IMR-90 (cell line): ENCODE results near the gene IRF2BP2. TPM values are rescaled to one million over a fixed set of nuclear protein-coding genes. Genes with fewer than 3 reads are reported as not detected.

Experiments
- ATAC-seq: fragments of 200-7000 bp; cut with Tn5 transposase; 2 replicates; pipeline ENCODE4 v1.9.1; 2020; ENCODE audit warnings: low read depth, mild to moderate bottlenecking, moderate library complexity
- BruUV-seq: library from RNA; stranded (reverse); fragments of 400-500 nt; replicated peaks from 2 replicates; lab custom pipeline; 2021; lab: Mats Ljungman, UMichigan
- CTCF ChIA-PET: fragments of 300-600 bp; formaldehyde crosslinking; extraction: SDS; loops from one replicate; lab custom pipeline; 2021; ENCODE audit warnings: antibody characterized with exemption; lab: Yijun Ruan, JAX
- POLR2A ChIA-PET: fragments of 300-600 bp; sonication (Branson Sonifier 250); formaldehyde crosslinking; loops from one replicate; lab custom pipeline; 2022; ENCODE audit warnings: antibody characterized with exemption; ENCODE audit not compliant: unreplicated experiment; lab: Charles Lee
- DNase-seq: peaks from one replicate; pipeline ENCODE4 v3.0.0; 2013
- H2AFZ ChIP-seq: replicated peaks from 2 replicates; pipeline ENCODE3; 2013; ENCODE audit warnings: low read length, mild to moderate bottlenecking; ENCODE audit not compliant: poor library complexity
- H2AK5ac ChIP-seq: 2 replicates; pipeline ENCODE4 v1.6.1; 2013; ENCODE audit warnings: low read depth, low read length, inconsistent platforms
- H2AK9ac ChIP-seq: replicated peaks from 2 replicates; pipeline ENCODE3; 2013; ENCODE audit warnings: mild to moderate bottlenecking, low read depth, low read length, moderate library complexity; ENCODE audit not compliant: poor library complexity
- H2BK120ac ChIP-seq: 2 replicates; pipeline ENCODE4 v1.6.1; 2013; ENCODE audit warnings: low read depth, low read length, inconsistent platforms
- H2BK15ac ChIP-seq: 3 replicates; pipeline ENCODE4 v1.6.1; 2013; ENCODE audit warnings: low read depth, low read length, inconsistent platforms
- H2BK20ac ChIP-seq: 2 replicates; pipeline ENCODE4 v1.6.1; 2013; ENCODE audit warnings: low read depth, mild to moderate bottlenecking, inconsistent platforms, low read length, moderate library complexity
- H2BK5ac ChIP-seq: 2 replicates; pipeline ENCODE4 v1.6.1; 2013; ENCODE audit warnings: mild to moderate bottlenecking, low read depth, low read length, inconsistent platforms; ENCODE audit not compliant: poor library complexity, severe bottlenecking
- H3K14ac ChIP-seq: replicated peaks from 2 replicates; pipeline ENCODE4 v1.6.1; 2013; ENCODE audit warnings: low read depth, low read length, inconsistent platforms
- H3K18ac ChIP-seq: 2 replicates; pipeline ENCODE4 v1.6.1; 2013; ENCODE audit warnings: low read depth, low read length, control low read depth
- H3K23ac ChIP-seq: 2 replicates; pipeline ENCODE4 v1.6.1; 2013; ENCODE audit warnings: low read depth, low read length, inconsistent platforms
- H3K27ac ChIP-seq: 2 replicates; pipeline ENCODE4 v1.5.1; 2013; ENCODE audit warnings: mild to moderate bottlenecking, control low read depth, low read length; ENCODE audit not compliant: insufficient read depth
- H3K27me3 ChIP-seq: 2 replicates; pipeline ENCODE4 v1.6.1; 2013; ENCODE audit warnings: low read length; ENCODE audit not compliant: control insufficient read depth, insufficient read depth
- H3K36me3 ChIP-seq: 2 replicates; pipeline ENCODE4 v1.6.1; 2013; ENCODE audit warnings: low read length, mixed read lengths; ENCODE audit not compliant: control insufficient read depth, insufficient read depth
- H3K4ac ChIP-seq: 2 replicates; pipeline ENCODE4 v1.6.1; 2013; ENCODE audit warnings: low read depth, low read length, inconsistent platforms
- H3K4me1 ChIP-seq: 2 replicates; pipeline ENCODE4 v1.6.1; 2013; ENCODE audit warnings: low read length, mixed read lengths; ENCODE audit not compliant: control insufficient read depth, insufficient read depth
- H3K4me2 ChIP-seq: 2 replicates; pipeline ENCODE4 v1.6.1; 2013; ENCODE audit warnings: low read depth, mild to moderate bottlenecking, control low read depth, low read length, moderate library complexity
- H3K4me3 ChIP-seq: 2 replicates; pipeline ENCODE4 v1.5.1; 2013; ENCODE audit warnings: low read depth, mild to moderate bottlenecking, control low read depth, low read length, moderate library complexity; ENCODE audit not compliant: insufficient read depth
- H3K56ac ChIP-seq: 2 replicates; pipeline ENCODE4 v1.6.1; 2013; ENCODE audit warnings: low read length, inconsistent platforms; ENCODE audit not compliant: insufficient read depth; ENCODE audit errors: extremely low read depth
- H3K79me1 ChIP-seq, 2 experiments: 2 replicates each; pipeline ENCODE4 v1.6.1; 2013; ENCODE audit warnings: low read length in 2 of 2, inconsistent platforms in 1 of 2, low read depth in 1 of 2
- H3K9ac ChIP-seq: 2 replicates; pipeline ENCODE4 v1.6.1; 2013; ENCODE audit warnings: low read depth, low read length, control low read depth
- H3K9me1 ChIP-seq: 2 replicates; pipeline ENCODE4 v1.6.1; 2013; ENCODE audit warnings: low read length, inconsistent platforms; ENCODE audit not compliant: insufficient read depth
- H3K9me3 ChIP-seq: 2 replicates; pipeline ENCODE4 v1.6.1; 2013; ENCODE audit warnings: low read length; ENCODE audit not compliant: control insufficient read depth, insufficient read depth
- H4K20me1 ChIP-seq: 2 replicates; pipeline ENCODE4 v1.6.1; 2013; ENCODE audit warnings: low read length, inconsistent platforms; ENCODE audit not compliant: insufficient read depth
- H4K5ac ChIP-seq: 2 replicates; pipeline ENCODE4 v1.6.1; 2013; ENCODE audit warnings: mild to moderate bottlenecking, low read depth, low read length, control low read depth
- H4K8ac ChIP-seq, 2 experiments: 2 replicates each; pipeline ENCODE4 v1.6.1; 2013; ENCODE audit warnings: low read depth in 2 of 2, low read length in 2 of 2, control low read depth in 1 of 2, inconsistent platforms in 1 of 2
- H4K91ac ChIP-seq: 2 replicates; pipeline ENCODE4 v1.6.1; 2013; ENCODE audit warnings: low read depth, low read length, inconsistent platforms; ENCODE audit not compliant: insufficient read depth
- BHLHE40 ChIP-seq: fragments of 150-350 bp; IDR thresholded peaks from 2 replicates; pipeline ENCODE4 v1.6.1; 2016; ENCODE audit warnings: mild to moderate bottlenecking, low read depth, low read length
- CEBPB ChIP-seq: IDR thresholded peaks from 2 replicates; pipeline ENCODE4 v1.6.1; 2012; ENCODE audit warnings: low read depth, low read length, improper control_type of control experiment
- CHD1 ChIP-seq: IDR thresholded peaks from 2 replicates; pipeline ENCODE4 v1.6.1; 2012; ENCODE audit warnings: low read depth, low read length, improper control_type of control experiment
- FOS ChIP-seq: fragments of 150-350 bp; IDR thresholded peaks from 2 replicates; pipeline ENCODE4 v1.6.1; 2016; ENCODE audit warnings: low read depth, low read length
- MAFK ChIP-seq: IDR thresholded peaks from 2 replicates; pipeline ENCODE4 v1.6.1; 2012; ENCODE audit warnings: low read depth, low read length, improper control_type of control experiment
- MAZ ChIP-seq: IDR thresholded peaks from 2 replicates; pipeline ENCODE4 v1.6.1; 2012; ENCODE audit warnings: low read depth, mild to moderate bottlenecking, low read length, improper control_type of control experiment, moderate library complexity, borderline replicate concordance
- MXI1 ChIP-seq: IDR thresholded peaks from 2 replicates; pipeline ENCODE4 v1.6.1; 2012; ENCODE audit warnings: low read depth, mild to moderate bottlenecking, low read length, moderate library complexity, borderline replicate concordance
- NFE2L2 ChIP-seq: fragments of 150-350 bp; IDR thresholded peaks from 2 replicates; pipeline ENCODE4 v1.6.1; 2016; ENCODE audit warnings: low read depth, mild to moderate bottlenecking, low read length
- POLR2A ChIP-seq: IDR thresholded peaks from 2 replicates; pipeline ENCODE4 v1.6.1; 2012; ENCODE audit warnings: mild to moderate bottlenecking, low read depth, low read length
- RAD21 ChIP-seq: IDR thresholded peaks from 2 replicates; pipeline ENCODE4 v1.6.1; 2012; ENCODE audit warnings: low read length, improper control_type of control experiment
- RCOR1 ChIP-seq: IDR thresholded peaks from 2 replicates; pipeline ENCODE4 v1.6.1; 2012; ENCODE audit warnings: mild to moderate bottlenecking, low read length, improper control_type of control experiment; ENCODE audit not compliant: insufficient replicate concordance
- RFX5 ChIP-seq: IDR thresholded peaks from 2 replicates; pipeline ENCODE4 v1.8.0; 2012; ENCODE audit warnings: low read depth, mild to moderate bottlenecking, low read length, moderate library complexity
- SMC3 ChIP-seq: fragments of 150-350 bp; IDR thresholded peaks from 2 replicates; pipeline ENCODE4 v1.6.1; 2016; ENCODE audit warnings: low read depth, mild to moderate bottlenecking, antibody characterized with exemption, low read length, moderate library complexity
- WGBS, 2 experiments: methylation state at CpG; one replicate each; pipeline versions ENCODE4 v1.1.5 to v1.1.7; 2013; ENCODE audit warnings: missing lambda C conversion rate in 2 of 2; ENCODE audit not compliant: insufficient read length in 1 of 2; ENCODE audit errors: extremely low coverage in 2 of 2; 5-methylcytosine and 5-hydroxymethylcytosine counted together
- dilution Hi-C: fragments of 300-500 bp; cut with HindIII; formaldehyde crosslinking; loops from one replicate; pipeline ENCODE4 v1.14.3; 2018; ENCODE audit warnings: low sequenced_read_pairs; ENCODE audit not compliant: unreplicated experiment
- in situ Hi-C: fragments of 300-500 bp; cut with MboI; formaldehyde crosslinking; loops from 3 replicates; pipeline ENCODE4 v1.14.3; 2019; ENCODE audit warnings: low sequenced_read_pairs, inconsistent platforms, mixed read lengths
- intact Hi-C: fragments of 100-400 bp; cut with micrococcal nuclease; formaldehyde crosslinking; loops from 2 replicates; pipeline ENCODE4 v1.10.0; 2022
- polyA plus RNA-seq, 3 experiments: library from polyadenylated mRNA; depleted of rRNA; stranded (reverse); fragments of >200 nt; gene quantifications; 2 replicates each; pipeline ENCODE4 v1.2.3, GENCODE V29; 2012; ENCODE audit warnings: low replicate concordance in 1 of 3
- total RNA-seq: library from RNA; depleted of rRNA; stranded (reverse); fragments of >200 nt; gene quantifications from 2 replicates; pipeline ENCODE4 v1.2.3, GENCODE V29; 2012
- TF ChIP-seq, protein P1 (sequence below): conservative IDR thresholded peaks from 2 replicates; pipeline ENCODE4 v1.5.1; 2012; ENCODE audit warnings: mild to moderate bottlenecking, low read depth, low read length, improper control_type of control experiment
- TF ChIP-seq, protein P2 (sequence below): fragments of 150-350 bp; IDR thresholded peaks from 2 replicates; pipeline ENCODE4 v1.6.1; 2016; ENCODE audit warnings: low read depth, mild to moderate bottlenecking, low read length, moderate library complexity, borderline replicate concordance
- TF ChIP-seq, protein P3 (sequence below): fragments of 150-350 bp; IDR thresholded peaks from 2 replicates; pipeline ENCODE4 v1.6.1; 2017; ENCODE audit warnings: mild to moderate bottlenecking, antibody characterized with exemption, low read length, low read depth

IRF2BP2 gene
- total and polyA plus RNA-seq, 2 of the 4 experiments (the other 2 are of a cell fraction) = 47.0 to 66.6 TPM

DNA sequence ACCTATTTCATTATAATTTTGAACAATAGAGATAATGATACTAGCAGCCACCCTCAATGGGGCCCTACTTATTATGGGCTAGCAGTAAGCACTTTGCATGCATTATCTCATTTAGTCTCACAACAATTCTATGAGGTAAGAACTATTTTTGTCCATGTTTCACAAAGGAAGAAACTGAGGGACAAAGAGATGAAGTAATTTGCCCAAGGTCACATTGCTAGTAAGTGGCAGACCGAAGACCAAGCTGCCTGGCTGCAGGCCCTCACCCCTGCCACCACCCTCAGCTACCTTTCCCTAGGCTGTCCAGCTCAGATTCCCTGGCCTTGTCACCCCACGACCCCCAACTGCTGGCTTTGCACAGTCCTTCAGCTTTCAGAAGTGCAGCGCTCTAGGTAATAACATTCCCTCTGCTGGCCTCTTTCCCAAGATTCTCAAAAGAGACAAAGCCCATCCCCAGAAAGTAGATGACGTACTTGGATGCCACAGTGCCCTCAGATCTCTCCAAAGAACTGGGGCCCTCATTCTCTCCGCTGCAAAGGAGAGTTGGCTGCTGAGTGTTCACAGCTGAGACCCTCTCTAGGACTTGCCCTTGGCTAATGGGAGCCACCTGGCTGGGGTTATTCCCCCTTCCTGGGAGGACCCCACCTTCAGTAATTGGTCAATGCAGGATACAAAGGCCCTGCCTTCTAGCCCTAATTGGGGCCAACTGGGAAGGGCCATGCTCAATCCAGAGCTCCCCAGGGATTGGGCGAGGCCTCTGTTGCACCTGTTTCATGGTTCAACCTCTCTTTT, 39.5 kb downstream of the IRF2BP2 start:
- CTCF ChIA-PET = no interaction called here
- intact Hi-C loops = no loop called here
- WGBS, 2 experiments = 93% methylated on average over 3 of the region's 6 CpGs; no CpG with 5 or more reads in 1 of the 2 experiments

More for the DNA sequence above, 39.5 kb downstream of the IRF2BP2 start:
- Histone ChIP-seq H3K4me1 (peaks cover 3% of the 10 kb centered on the region), H3K9ac (no peak overlapping the region), H3K4me2 (no peak overlapping the region), H4K5ac (no peak overlapping the region), H3K36me3 (no peaks in the 10 kb centered on the region), H3K14ac (no peak overlapping the region), H3K27ac (no peak overlapping the region), H3K4me3 (no peak overlapping the region), H3K9me3 (no peaks in the 10 kb centered on the region), H3K79me1 (no peaks in the 10 kb centered on the region), H2AK9ac (no peak overlapping the region), H2AK5ac (no peak overlapping the region), H4K91ac (no peak overlapping the region), H4K8ac (no peak overlapping the region), H2BK5ac (no peak overlapping the region), H3K9me1 (no peaks in the 10 kb centered on the region), H4K20me1 (no peaks in the 10 kb centered on the region), H2BK20ac (no peak overlapping the region), H2BK120ac (no peak overlapping the region), H3K56ac (no peak overlapping the region), H3K4ac (no peak overlapping the region), H3K23ac (no peak overlapping the region), H2BK15ac (no peak overlapping the region), H3K27me3 (no peaks in the 10 kb centered on the region), H3K18ac (no peak overlapping the region), H2AFZ (no peak overlapping the region)
- TF ChIP-seq, protein P1, sequence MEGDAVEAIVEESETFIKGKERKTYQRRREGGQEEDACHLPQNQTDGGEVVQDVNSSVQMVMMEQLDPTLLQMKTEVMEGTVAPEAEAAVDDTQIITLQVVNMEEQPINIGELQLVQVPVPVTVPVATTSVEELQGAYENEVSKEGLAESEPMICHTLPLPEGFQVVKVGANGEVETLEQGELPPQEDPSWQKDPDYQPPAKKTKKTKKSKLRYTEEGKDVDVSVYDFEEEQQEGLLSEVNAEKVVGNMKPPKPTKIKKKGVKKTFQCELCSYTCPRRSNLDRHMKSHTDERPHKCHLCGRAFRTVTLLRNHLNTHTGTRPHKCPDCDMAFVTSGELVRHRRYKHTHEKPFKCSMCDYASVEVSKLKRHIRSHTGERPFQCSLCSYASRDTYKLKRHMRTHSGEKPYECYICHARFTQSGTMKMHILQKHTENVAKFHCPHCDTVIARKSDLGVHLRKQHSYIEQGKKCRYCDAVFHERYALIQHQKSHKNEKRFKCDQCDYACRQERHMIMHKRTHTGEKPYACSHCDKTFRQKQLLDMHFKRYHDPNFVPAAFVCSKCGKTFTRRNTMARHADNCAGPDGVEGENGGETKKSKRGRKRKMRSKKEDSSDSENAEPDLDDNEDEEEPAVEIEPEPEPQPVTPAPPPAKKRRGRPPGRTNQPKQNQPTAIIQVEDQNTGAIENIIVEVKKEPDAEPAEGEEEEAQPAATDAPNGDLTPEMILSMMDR = no peak
- TF ChIP-seq, protein P2, sequence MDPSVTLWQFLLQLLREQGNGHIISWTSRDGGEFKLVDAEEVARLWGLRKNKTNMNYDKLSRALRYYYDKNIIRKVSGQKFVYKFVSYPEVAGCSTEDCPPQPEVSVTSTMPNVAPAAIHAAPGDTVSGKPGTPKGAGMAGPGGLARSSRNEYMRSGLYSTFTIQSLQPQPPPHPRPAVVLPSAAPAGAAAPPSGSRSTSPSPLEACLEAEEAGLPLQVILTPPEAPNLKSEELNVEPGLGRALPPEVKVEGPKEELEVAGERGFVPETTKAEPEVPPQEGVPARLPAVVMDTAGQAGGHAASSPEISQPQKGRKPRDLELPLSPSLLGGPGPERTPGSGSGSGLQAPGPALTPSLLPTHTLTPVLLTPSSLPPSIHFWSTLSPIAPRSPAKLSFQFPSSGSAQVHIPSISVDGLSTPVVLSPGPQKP = no peak
- TF ChIP-seq FOS = no peak
- no peak for TF ChIP-seq SMC3
- no peak for TF ChIP-seq MAFK
- no peak for TF ChIP-seq RAD21
- TF ChIP-seq RFX5 = no peak
- TF ChIP-seq CEBPB = no peak
- no peak for TF ChIP-seq NFE2L2
- no peak for TF ChIP-seq RCOR1
- TF ChIP-seq BHLHE40 = no peak
- no peak for TF ChIP-seq POLR2A
- TF ChIP-seq, protein P3, sequence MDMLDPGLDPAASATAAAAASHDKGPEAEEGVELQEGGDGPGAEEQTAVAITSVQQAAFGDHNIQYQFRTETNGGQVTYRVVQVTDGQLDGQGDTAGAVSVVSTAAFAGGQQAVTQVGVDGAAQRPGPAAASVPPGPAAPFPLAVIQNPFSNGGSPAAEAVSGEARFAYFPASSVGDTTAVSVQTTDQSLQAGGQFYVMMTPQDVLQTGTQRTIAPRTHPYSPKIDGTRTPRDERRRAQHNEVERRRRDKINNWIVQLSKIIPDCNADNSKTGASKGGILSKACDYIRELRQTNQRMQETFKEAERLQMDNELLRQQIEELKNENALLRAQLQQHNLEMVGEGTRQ = no peak
- TF ChIP-seq MAZ = no peak
- TF ChIP-seq MXI1 = no peak
- no peak for TF ChIP-seq CHD1
- BruUV-seq = no TSS peak
- dilution Hi-C loops = no loop called here
- no peak for ATAC-seq
- POLR2A ChIA-PET = no interaction called here
- no peak for DNase-seq
- in situ Hi-C loops = no loop called here
